Nephron (organoid): ENCODE results near the gene PCDHGA1.

Source experiments
- H3K27ac Mint-ChIP-seq, 3 experiments: 2 replicates each; pipeline ENCODE4 v1.8.0; 2020; ENCODE audit warnings: mixed read lengths in 3 of 3, mild to moderate bottlenecking in 2 of 3, moderate library complexity in 1 of 3
- H3K27me3 Mint-ChIP-seq: 2 replicates; pipeline ENCODE4 v1.8.0; 2021; ENCODE audit warnings: low read depth, mild to moderate bottlenecking, moderate library complexity, mixed read lengths
- H3K36me3 Mint-ChIP-seq: 2 replicates; pipeline ENCODE4 v1.8.0; 2020; ENCODE audit warnings: low read depth, mixed read lengths
- H3K4me1 Mint-ChIP-seq: 2 replicates; pipeline ENCODE4 v1.8.0; 2020; ENCODE audit warnings: mixed read lengths
- H3K4me3 Mint-ChIP-seq, 3 experiments: 2 replicates each; pipeline ENCODE4 v1.8.0; 2020; ENCODE audit warnings: mild to moderate bottlenecking in 3 of 3, mixed read lengths in 3 of 3, moderate library complexity in 2 of 3
- H3K9me3 Mint-ChIP-seq: 2 replicates; pipeline ENCODE4 v1.8.0; 2020; ENCODE audit warnings: mixed read lengths
- TF ChIP-seq, protein P1 (sequence below), 3 experiments: fragments of 200-600 bp; sonication (generic); IDR thresholded peaks; one replicate each; pipeline ENCODE4 v1.5.0; 2021; ENCODE audit warnings: antibody characterized with exemption in 3 of 3; ENCODE audit not compliant: unreplicated experiment in 3 of 3

Gene PCDHGA1

DNA sequence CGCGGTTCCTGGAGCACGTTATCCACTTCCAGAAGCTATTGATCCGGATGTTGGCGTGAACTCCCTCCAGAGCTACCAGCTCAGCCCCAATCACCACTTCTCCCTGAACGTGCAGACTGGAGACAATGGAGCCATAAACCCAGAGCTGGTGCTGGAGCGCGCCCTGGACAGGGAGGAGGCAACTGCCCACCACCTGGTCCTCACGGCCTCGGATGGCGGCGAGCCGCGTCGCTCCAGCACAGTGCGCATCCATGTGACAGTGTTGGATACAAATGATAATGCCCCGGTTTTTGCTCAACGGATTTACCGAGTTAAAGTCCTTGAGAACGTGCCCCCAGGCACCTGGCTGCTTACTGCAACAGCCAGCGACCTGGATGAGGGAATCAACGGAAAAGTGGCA lies 73.1 kb downstream of the PCDHGA1 start:
- Mint-ChIP-seq H3K9me3 (peaks cover 70% of the 10 kb centered on the region), H3K4me1 (peaks cover 4% of the 10 kb centered on the region), H3K27ac (no peak overlapping the region), H3K27me3 (peaks cover 11% of the 10 kb centered on the region), H3K4me3 (no peak overlapping the region), H3K36me3 (peaks cover 53% of the 10 kb centered on the region)
- TF ChIP-seq, protein P1, sequence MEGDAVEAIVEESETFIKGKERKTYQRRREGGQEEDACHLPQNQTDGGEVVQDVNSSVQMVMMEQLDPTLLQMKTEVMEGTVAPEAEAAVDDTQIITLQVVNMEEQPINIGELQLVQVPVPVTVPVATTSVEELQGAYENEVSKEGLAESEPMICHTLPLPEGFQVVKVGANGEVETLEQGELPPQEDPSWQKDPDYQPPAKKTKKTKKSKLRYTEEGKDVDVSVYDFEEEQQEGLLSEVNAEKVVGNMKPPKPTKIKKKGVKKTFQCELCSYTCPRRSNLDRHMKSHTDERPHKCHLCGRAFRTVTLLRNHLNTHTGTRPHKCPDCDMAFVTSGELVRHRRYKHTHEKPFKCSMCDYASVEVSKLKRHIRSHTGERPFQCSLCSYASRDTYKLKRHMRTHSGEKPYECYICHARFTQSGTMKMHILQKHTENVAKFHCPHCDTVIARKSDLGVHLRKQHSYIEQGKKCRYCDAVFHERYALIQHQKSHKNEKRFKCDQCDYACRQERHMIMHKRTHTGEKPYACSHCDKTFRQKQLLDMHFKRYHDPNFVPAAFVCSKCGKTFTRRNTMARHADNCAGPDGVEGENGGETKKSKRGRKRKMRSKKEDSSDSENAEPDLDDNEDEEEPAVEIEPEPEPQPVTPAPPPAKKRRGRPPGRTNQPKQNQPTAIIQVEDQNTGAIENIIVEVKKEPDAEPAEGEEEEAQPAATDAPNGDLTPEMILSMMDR (IDR thresholded peaks at IDR 0.05; ENCODE audit: unreplicated experiment in 3 of 3): no peak

DNA sequence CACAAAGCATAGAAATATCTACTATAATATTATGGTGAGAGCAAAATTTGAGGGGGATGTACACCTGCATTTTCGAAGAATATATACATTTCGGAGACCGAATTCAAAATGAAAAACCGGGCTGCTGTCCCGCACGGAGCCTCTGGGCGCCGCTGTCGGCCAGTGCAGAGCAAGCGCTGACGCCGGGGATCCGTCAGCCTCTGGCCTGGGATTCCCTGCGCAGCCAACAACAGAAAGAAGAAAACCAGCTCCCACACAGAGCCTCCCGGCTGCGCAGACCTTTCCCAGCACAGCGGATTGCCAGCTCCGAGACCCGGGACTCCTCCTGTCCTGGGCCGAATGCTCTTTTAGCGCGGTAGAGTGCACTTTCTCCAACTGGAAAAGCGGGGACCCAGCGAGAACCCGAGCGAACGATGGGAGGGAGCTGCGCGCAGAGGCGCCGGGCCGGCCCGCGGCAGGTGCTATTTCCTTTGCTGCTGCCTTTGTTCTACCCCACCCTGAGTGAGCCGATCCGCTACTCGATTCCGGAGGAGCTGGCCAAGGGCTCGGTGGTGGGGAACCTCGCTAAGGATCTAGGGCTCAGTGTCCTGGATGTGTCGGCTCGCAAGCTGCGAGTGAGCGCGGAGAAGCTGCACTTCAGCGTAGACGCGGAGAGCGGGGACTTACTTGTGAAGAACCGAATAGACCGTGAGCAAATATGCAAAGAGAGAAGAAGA lies 77.6 kb downstream of the PCDHGA1 start, which contains the start of gene PCDHGB6:
Gene PCDHGB6, plus strand, starts transcription at position 232 of the 716 bp plus-strand sequence. Its CDS starts 182 bp downstream, at position 414.
- H3K27me3 Mint-ChIP-seq: peaks cover 21% of the 10 kb centered on the region
- peaks cover 15% of the 10 kb centered on the region for H3K4me1 Mint-ChIP-seq
- peak within 1 kb of the TSS; percentile 95 to 98 (median 96) for H3K27ac Mint-ChIP-seq
- TF ChIP-seq, protein P1 (IDR thresholded peaks at IDR 0.05; ENCODE audit: unreplicated experiment in 3 of 3): peak; percentile 85 to 96 (median 93)
- peak within 1 kb of the TSS; percentile 95 to 96 (median 95) for H3K4me3 Mint-ChIP-seq
- peaks cover 79% of the 10 kb centered on the region for H3K36me3 Mint-ChIP-seq
- peaks cover 70% of the 10 kb centered on the region for H3K9me3 Mint-ChIP-seq

DNA sequence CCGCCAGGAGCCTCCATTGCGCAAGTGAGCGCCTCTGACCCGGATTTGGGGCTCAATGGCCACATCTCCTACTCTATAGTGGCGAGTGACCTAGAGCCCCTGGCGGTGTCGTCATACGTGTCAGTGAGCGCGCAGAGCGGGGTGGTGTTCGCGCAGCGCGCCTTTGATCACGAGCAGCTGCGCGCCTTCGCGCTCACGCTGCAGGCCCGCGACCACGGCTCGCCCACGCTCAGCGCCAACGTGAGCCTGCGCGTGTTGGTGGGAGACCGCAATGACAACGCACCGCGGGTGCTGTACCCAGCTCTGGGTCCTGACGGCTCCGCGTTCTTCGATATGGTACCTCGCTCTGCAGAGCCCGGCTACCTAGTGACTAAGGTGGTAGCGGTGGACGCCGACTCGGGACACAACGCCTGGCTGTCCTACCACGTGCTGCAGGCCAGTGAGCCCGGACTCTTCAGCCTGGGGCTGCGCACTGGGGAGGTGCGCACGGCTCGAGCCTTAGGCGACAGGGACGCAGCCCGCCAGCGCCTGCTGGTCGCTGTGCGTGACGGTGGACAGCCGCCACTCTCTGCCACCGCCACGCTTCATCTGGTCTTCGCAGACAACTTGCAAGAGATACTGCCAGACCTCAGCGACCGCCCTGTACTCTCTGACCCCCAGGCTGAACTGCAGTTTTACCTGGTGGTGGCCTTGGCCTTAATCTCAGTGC lies 79.4 kb downstream of the PCDHGA1 start:
- Mint-ChIP-seq H3K36me3 (peaks cover 87% of the 10 kb centered on the region), H3K4me1 (peaks cover 15% of the 10 kb centered on the region), H3K4me3 (peak overlapping the region; percentile 77 to 95 (median 80)), H3K9me3 (peaks cover 73% of the 10 kb centered on the region), H3K27ac (peak overlapping the region in 2 of 3 experiments; percentile 56 to 86), H3K27me3 (peaks cover 27% of the 10 kb centered on the region)
- TF ChIP-seq, protein P1 (IDR thresholded peaks at IDR 0.05; ENCODE audit: unreplicated experiment in 3 of 3): no peak

DNA sequence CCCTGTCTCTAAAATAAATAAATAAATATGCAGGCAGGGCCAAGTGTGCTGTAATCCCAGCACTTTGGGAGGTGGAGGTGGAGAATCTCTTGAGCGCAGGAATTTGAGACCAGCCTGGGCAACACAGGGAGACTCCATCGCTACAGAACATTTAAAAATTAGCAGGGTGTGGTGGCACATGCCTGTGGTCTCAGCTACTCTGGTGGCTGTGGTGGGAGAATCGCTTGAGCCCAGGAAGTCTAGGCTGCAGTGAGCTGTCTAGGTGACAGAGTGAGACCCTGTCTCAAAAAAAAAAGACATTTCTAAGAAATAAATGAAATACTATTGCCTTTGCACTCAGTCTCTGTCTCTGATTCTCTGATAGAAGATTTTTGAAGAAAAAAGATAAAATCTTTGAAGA lies 81.3 kb downstream of the PCDHGA1 start:
- H3K4me1 Mint-ChIP-seq: peaks cover 15% of the 10 kb centered on the region
- TF ChIP-seq, protein P1 (IDR thresholded peaks at IDR 0.05; ENCODE audit: unreplicated experiment in 3 of 3): no peak
- peak overlapping the region; percentile 50 to 72 (median 69) for H3K4me3 Mint-ChIP-seq
- peaks cover 92% of the 10 kb centered on the region for H3K36me3 Mint-ChIP-seq
- H3K27me3 Mint-ChIP-seq: peaks cover 23% of the 10 kb centered on the region
- H3K9me3 Mint-ChIP-seq: peaks cover 75% of the 10 kb centered on the region
- no peak overlapping the region for H3K27ac Mint-ChIP-seq

DNA sequence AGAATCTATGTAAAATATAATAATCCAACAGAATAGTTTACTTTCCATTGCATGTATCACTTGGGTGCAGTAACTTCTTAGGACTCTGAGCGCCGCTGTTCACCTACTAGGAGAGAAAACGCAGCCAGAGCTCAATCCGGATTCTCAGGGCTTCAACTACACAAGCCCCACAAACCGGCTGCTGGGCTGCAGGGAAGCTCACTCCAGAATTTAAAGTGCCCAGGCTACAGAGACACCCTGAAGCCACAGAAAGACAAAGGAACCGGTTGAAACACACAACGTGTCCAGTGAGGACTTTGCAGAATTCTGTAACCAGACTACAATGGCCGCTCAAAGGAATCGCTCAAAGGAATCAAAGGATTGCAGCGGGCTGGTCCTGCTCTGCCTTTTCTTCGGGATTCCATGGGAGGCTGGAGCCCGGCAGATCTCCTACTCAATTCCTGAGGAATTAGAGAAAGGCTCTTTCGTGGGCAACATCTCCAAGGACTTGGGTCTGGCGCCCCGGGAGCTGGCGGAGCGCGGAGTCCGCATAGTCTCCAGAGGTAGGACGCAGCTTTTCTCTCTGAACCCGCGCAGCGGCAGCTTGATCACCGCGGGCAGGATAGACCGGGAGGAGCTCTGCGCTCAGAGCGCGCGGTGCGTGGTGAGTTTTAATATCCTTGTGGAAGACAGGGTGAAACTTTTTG lies 82.7 kb downstream of the PCDHGA1 start, which contains the start of gene PCDHGA10:
Gene PCDHGA10, plus strand, starts transcription at position 134 of the 686 bp plus-strand sequence. Its CDS starts 189 bp downstream, at position 323.
- Mint-ChIP-seq H3K9me3 (peaks cover 77% of the 10 kb centered on the region), H3K4me1 (peaks cover 15% of the 10 kb centered on the region), H3K27ac (peak within 1 kb of the TSS in 2 of 3 experiments; percentile 80 to 88), H3K4me3 (peak within 1 kb of the TSS; percentile 83 to 85 (median 85)), H3K36me3 (peaks cover 96% of the 10 kb centered on the region), H3K27me3 (peaks cover 25% of the 10 kb centered on the region)
- TF ChIP-seq, protein P1 (IDR thresholded peaks at IDR 0.05; ENCODE audit: unreplicated experiment in 3 of 3): peak; percentile 15 to 47 (median 37)
